ENCODE measurements around the gene SPP1.
"Not testable (repeated sequence)": the region's sequence is repeated elsewhere in the genome, so short reads cannot be mapped to it uniquely, and the experiment has no call there.

The SPP1 gene

DNA sequence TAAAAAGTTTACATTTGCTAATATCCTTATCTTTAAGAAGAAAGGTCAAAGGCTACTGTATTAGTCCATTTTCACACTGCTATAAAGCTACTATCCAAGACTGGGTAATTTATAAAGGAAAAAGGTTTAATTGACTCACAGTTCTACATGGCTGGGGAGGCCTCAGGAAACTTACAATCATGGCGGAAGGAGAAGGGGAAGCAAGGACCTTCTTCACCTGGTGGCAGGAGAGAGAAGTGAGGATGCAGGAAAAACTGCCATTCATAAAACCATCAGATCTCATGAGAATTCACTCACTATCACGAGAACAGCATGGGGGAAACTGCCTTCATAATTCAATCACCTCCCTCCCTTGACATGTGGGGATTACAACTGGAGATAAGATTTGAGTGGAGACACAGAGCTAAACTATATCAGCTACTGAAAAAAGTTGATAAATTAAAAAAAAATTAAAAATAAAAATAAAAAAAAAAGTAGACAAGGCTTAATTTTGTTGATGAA, 23.7 kb downstream of the SPP1 start:
- DNase-seq: not testable (repeated sequence)

DNA sequence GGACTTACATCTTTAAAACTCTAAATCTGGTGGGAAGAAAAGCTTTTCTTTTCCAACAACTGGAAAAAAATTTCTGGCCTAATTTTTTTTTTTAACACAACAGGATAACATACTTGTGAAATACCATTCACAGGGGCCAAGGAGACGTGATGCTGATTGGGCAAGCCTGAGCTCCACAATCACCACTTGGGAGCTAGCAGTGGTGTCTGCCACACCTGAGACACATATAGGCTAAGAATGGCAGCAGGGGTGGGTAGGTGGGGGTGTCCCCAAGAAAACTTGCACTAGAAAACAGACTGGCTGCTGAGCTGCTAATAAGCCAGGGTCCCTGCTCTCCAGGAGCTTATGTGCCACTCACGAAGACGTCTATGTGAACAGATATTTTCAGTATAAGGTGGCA, 26.4 kb downstream of the SPP1 start:
- no peak for DNase-seq

DNA sequence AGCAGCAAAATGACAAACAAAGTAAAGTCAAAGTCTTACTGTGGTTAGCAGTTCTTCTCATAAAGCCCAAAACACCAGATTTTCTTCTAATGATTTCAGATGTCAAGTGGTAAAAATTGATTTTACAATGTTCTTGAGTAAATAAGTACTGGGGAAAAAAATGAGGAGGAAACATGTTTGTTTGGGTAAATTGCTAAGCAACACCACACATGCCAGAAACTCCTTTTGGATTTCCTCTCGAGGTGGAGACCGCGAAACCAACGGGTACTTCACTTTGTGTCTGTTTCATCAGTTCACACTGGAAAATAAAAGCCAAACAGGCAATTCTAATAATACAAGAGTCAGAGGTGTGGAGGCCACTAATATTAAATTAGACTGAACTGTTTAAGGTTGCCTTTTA, 27.3 kb downstream of the SPP1 start:
- peak; percentile 29 for DNase-seq

DNA sequence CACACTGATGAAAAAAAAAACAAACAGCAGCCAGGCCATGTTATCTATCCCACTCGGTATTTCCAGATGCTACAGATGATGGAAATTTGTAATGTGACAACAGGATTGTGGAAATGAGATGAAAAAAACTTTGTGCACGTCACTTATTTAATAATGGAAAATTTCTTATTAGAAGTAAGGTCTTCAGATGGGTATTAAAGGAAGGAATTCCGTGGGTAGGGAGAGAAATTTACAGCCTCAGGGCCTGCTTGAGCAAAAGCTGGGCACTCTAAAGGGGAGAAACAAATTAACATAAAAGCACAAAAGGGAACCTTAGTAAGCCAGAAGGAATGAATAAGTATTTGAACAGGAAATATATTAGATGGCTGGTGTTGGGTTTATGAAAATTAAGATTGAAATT, 27.7 kb downstream of the SPP1 start:
- DNase-seq: no peak

DNA sequence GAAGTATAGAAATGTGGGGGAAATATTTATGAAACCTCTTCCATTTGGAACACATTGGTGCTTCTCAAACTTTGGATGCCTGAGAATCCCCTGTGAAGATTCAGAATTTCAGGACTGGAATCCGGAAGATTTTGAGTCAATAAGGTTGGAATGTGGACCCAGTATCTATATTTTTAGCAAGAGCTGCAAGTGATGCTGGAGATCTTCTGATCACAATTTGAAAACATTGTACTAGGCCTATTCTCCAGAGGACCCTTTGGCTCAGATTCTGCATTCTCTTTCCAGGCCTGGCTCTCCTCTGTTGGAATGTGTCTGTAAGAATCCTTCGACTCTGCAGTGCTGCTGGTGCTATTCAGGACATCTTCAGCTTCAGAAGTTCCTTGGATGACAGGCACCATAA, 29.6 kb downstream of the SPP1 start:
- no peak for DNase-seq

DNA sequence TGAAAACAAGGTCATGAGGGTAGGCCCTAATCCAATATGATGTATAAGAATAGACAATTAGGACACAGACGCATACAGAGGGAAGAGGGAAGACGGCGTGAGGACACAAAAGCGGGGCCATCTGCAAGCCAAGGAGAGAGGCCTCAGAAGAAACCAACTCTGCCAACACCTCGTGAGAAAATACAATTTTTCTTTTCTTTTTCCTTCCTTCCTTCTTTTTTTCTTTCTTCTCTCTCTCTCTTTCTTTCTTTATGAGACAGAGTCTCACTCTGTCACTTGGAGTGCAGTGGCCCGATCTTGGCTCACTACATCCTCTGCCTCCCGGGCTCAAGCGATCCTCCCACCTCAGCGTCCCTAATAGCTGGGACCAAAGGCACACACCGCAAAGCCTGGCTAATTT, 30.4 kb downstream of the SPP1 start:
- DNase-seq: no peak

DNA sequence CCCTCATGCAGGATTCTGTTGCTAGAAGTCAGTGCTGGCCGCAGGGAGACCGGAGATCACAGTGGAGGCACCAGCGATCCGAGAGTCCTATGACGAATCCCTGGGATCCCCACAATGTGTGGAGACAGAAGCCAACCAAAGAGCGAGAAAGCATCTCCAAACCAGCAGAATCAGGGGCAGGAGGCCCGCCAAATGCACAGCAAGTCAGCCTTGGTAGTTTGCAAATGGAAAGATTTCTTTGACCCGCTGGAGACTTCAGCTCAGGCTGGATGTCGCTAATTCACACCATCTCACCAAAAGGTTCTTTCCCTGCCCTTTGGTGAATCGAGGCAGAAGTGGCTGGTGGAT, 31.4 kb downstream of the SPP1 start:
- no peak for DNase-seq

DNA sequence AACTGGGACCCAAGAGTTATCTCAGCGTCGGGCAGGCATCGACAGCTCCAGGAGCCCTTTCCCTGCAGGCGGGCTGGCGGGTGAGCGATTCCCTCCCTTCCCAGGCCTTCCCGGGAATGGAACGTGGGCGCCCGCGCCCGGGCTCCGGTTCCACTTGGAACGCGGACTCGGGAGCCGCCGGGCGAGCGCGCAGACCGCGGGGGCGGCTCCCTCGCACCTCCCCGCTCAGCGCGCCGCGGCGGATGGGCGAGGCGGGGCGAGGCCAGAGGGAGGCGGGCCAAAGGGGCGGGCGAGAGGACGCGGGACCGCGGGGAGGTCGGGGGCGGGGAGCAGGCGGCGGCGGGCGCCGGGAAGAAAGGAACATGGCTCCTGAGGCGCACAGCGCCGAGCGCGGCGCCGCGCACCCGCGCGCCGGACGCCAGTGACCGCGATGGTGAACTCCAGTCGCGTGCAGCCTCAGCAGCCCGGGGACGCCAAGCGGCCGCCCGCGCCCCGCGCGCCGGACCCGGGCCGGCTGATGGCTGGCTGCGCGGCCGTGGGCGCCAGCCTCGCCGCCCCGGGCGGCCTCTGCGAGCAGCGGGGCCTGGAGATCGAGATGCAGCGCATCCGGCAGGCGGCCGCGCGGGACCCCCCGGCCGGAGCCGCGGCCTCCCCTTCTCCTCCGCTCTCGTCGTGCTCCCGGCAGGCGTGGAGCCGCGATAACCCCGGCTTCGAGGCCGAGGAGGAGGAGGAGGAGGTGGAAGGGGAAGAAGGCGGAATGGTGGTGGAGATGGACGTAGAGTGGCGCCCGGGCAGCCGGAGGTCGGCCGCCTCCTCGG, 32.0 kb downstream of the SPP1 start, which contains the start of gene PKD2:
Gene PKD2, plus strand, starts transcription at position 332 of the 818 bp plus-strand sequence. Its CDS starts 99 bp downstream, at position 431.
- DNase-seq: peak; percentile 16

DNA sequence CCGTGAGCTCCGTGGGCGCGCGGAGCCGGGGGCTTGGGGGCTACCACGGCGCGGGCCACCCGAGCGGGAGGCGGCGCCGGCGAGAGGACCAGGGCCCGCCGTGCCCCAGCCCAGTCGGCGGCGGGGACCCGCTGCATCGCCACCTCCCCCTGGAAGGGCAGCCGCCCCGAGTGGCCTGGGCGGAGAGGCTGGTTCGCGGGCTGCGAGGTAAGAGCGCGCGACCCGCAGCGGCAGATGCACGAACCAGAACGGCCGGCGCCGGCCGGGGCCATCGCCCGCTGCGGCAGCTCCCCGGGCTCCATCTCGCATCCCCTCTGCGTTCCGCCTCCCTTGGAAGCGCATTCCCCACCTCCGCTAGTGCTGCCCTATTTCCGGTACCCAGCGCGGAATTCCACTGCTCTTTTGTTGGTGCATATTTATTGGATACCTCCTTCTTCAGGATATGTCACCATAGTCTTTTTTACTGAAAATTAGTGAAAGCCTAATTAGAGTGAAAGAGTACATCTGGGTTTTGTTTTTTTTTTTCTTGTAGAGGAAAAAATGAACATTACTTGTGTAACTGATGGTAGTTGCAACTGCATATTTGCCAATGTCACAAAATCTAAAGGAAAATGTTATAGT, 32.7 kb downstream of the SPP1 start:
- peak; percentile 15 for DNase-seq

DNA sequence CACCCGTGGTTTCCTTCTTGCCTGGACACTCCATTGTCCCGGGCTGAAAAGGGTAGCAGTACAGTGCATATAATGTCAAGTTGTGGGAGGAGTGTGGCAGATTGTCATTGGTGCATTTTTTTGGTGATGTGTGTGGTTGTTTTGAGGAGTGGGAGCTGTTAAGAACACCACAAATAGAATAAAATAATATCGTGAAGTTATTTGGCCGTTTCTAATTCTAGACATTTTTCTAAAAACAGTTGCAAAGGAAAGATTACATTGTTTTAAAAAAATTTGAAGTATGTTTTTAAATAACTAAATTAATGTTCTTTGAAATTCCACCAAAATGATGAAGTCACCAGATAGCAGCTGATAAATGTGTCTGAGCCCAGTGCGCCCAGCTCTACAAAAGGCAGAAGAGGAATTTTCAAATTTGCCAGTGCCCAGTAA, 33.2 kb downstream of the SPP1 start:
- DNase-seq: no peak

DNA sequence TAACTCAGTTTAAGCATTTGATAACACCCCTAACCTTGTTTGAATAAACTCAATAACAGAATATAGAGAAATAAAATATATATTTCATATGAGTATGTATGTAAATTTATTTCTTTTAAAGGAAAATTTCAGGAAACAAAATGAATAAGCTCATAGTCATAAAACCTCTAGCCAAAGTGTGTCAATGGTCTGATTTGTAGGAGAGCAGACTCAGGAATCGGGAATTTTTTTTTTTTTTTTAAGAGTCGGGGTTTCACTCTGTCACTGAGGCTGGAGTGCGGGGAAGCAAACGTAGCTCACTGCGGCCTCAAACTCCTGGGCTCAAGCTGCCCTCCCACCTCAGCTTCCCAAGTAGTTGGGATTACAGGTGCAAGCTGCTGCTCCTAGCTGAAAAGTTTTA, 34.4 kb downstream of the SPP1 start:
- no peak for DNase-seq

DNA sequence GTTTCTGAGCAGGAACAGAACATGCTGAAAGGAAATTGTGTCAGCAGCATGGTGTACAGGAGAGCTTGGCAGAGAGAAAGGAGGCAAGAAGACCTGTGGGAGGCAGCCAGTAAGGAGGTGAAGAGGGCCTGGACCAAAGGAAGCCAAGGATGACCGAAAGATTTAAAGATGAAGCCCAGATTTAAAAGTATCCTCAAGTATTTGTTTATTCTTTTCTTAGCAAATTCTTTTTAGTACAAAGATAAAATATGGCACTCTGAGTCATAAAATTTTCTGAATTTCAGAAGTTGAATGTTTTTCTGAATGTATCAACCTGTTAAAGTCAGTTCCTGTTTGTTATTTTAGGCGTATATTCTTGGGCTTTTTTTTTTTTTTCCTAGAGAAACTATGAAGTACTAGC, 35.5 kb downstream of the SPP1 start:
- no peak for DNase-seq

DNA sequence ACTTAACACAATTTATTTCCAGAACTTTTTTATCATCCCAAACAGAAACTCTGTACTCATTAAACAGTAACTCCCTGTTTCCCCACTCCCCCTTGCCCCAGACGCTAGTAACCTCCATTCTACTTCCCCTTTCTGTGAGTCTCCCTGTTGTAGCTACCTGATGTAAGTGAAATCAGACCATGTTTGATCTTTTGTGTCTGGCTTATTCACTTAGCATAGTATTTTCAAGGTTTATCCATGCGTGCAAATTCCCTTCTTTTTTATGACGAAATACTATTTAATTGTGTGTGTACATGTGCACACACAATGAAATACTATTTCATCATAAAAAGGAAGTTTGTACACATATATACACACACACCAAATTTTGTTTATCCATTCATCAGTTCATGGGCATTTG, 37.1 kb downstream of the SPP1 start:
- no peak for DNase-seq

DNA sequence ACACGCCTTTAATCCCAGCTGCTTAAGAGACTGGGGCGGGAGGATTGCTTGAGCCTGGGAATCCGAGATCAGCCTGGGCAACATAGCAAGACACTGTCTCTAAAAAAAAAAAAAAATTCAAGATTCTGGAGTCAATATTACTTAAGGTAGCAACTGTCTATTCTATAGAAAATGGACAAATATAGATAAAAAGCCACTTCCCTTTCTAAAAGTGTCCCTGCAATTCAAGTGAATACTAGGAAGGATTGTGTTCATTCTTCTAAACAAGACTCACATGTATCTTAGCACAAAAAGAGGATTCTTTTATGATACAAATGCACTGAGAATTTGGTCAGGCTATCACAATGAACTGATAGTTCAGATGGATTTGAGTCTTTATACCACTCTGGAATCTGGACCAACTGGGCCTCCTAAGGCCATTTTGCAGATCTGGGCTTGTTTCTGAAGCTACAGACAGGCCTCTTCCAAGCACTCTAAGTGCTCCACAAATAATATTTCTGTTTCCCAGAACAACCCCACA, 38.9 kb downstream of the SPP1 start:
- no peak for DNase-seq

DNA sequence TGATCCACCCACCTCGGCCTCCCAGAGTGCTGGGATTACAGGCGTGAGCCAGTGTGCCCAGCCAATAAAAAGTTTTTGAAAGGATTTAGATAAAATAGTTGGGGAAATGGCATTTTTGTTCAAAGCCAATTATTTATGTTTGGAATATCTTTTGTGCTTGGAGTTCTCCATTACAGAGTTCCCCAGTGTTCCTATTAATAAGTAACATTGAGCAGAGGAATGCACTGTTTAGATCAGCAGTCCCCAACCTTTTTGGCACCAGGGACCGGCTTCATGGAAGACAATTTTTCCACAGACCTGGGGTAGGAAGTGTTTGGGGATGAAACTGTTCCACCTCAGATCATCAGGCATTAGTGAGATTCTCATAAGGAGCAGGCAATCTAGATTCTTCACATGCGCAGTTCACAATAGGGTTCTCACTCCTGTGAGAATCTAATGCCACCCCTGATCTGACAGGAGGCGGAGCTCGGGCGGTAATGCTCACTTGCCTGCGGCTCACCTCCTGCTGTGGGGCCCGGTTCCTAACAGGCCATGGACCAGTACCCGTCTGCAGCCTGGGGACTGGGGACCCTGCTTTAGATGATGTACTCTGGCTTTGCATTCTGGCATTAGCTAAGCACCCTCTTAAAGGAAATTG, 40.3 kb downstream of the SPP1 start:
- DNase-seq: no peak

DNA sequence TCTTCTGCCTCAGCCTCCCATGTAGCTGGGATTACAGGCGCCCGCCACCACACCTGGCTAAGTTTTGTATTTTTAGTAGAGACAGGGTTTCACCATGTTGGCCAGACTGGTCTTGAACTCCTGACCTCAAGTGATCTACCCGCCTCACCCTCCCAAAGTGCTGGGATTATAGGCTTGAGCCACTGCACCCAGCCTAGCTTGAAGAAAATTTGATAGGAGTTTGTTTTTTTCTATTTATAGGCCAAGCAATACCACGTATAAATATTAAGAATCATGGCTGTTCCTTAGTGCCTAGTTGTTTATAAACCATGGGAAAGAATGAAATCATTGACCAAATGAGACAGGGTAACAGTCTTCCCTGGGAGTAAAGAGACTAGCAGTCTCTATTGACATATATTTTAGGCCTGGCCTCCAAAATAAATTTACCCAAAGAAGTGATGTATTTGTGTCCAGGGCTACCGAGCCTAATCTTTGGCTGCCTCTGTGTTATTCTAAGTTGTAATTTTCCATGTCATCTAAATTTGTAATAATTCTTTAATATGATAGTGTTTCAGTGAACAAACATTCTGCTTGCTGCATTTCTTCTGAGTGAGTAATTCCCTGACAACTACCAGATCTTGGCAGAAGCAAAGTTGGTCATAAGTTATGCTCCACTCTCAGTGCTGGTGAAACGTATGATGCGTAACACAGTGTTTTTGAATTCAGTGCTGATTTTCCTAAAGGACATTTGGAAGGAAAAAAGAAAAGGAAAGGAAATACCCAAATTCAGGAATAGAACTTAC, 42.2 kb downstream of the SPP1 start:
- DNase-seq: no peak

DNA sequence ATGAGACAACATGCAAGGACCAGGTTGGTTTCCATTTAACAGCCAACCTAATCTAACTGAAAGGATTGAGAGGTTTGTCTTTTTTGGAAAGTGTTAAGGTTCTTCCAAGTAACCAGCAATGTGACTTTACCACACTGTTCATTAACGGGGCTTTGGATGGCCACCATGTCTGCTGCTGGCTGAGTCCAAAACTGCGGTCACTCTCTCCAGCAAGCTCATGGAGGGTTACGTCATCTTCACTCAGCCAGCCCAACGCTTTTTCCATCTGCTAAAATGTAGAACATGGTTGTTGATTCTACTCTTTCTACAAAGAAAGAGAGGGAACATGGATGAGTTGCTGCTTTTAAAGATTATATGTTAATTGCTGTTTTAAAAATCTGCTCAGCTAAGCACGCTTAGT, 43.0 kb downstream of the SPP1 start:
- DNase-seq: no peak

DNA sequence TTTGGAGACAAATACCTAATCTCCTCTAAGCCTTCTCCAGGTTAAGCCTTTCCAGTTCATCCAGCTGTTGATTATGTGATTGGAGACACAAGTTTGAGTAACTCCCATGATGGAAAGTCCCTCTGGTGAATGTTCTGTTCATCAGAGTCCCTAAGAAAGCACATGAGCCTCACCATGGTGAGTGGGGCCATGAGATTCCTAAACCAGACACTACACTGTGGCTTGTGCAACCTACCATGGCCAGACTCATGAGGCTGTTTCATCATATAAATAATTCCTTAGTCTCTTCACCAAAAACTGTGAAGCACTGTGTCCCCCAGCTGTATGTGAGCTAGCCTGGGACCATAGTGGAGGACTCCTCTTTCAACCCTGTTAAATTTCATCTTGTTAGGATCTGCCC, 46.3 kb downstream of the SPP1 start:
- no peak for DNase-seq

DNA sequence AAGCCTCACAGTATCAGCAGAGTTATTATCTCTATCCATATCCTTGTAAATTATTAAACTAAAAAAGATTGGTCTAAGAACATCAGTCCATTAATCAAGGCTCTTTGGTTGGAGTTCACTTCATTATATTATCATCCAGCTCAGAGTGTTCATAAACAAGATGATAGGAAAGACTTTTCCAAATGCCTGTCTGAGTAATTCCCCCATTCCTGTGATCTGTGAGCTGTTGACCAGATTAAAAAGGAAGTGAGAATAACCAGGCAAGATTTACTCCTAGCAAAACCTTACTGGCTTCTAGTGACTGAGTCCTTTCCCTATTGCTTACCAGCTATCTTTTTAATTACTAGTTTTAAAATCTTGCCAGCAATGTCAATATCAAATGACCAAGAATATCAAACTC, 46.8 kb downstream of the SPP1 start:
- no peak for DNase-seq

DNA sequence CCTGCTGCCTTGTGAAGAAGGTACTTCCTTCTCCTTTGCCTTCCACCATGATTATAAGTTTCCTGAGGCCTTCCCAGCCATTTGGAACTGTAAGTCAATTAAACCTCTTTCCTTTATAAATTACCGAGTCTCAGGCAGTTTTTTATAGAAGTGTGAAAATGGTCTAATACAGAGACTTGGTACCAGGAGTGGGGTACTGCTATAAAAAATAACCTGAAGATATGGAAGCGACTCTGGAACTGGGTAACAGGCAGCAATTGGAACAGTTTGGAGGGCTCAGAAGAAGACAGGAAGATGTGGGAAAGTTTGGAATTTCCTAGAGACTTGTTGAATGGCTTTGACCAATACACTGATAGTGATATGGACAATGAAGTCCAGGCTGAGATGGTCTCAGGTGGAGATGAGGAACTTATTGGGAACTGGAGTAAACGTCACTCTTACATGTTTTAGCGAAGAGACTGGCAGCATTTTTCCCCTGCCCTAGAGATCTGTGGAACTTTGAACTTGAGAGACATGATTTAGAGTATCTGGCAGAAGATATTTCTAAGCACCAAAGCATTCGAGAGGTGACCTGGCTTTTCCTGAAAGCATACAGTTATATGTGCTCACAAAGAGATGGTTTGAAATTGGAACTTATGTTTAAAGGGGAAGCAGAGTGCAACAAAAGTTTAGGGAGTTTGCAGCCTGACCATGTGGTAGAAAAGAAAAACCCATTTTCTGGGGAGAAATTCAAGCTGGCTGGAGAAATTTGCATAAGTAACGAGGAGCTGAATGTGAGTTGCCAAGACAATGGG, 50.6 kb downstream of the SPP1 start:
- not testable (repeated sequence) for DNase-seq

DNA sequence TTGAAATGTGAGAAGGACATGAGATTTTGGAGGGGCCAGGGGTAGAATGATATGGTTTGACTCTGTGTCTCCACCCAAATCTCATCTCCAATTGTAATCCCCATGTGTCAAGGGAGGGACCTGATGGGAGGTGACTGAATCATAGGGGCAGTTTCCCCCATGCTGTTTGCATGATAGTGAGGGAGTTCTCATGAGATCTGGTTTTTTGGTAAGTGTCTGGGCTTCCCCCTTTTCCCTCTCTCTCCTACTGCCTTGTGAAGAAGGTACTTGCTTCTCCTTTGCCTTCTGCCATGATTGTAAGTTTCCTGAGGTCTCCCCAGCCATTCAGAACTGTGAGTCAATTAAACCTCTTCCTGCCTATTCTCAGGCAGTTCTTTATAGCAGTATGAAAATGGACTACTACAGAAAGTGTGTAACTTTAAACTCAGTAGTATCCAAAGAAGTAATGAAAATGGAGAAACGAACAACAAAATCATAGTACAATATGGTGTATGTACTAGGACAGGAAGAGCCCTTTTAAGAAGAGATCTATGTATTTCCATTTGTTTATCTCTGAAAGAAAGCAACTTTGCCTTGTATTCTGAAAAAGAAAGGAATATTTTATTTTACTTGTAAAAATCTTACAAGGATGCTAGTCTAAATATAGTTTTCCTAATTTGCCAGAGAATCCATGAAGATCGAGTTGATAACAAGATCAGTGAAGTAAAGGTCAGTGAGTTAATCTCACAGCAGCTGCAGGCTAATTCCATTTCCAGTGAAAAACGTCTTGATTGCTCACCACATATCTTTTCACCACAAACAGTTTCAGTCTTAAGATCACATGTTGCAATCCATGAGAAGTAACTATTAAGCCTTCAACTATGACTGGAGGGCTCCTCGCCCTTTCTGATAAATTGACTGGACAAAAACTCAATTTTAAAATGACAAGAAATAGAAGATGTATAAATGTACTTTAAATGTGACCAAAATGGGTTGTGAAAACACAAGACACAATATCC, 52.4 kb downstream of the SPP1 start:
- no peak for DNase-seq

All from NCI-H2029 (cell line).